HepG2 (cell line): ENCODE measurements around the gene PRICKLE2. TPM values are rescaled to one million over a fixed set of nuclear protein-coding genes. Genes with fewer than 3 reads are reported as not detected.

Experiments
- CREM ChIP-seq, 2 experiments: sonication (generic) in 1 of 2; formaldehyde crosslinking in 1 of 2; IDR thresholded peaks; 2 replicates each; pipeline versions ENCODE4 v1.4.0 to v1.6.1; 2016 to 2020; ENCODE audit warnings: antibody characterized with exemption in 1 of 2, mild to moderate bottlenecking in 1 of 2, missing genetic modification reagents in 1 of 2
- HNF4A ChIP-seq: sonication (generic); formaldehyde crosslinking; IDR thresholded peaks from 2 replicates; pipeline ENCODE4 v1.4.0; 2020; ENCODE audit warnings: missing genetic modification reagents
- KDM5B ChIP-seq: sonication (generic); formaldehyde crosslinking; IDR thresholded peaks from 2 replicates; pipeline ENCODE4 v1.4.0; 2020; ENCODE audit warnings: missing genetic modification reagents, mild to moderate bottlenecking, borderline replicate concordance
- KLF16 ChIP-seq, 2 experiments: sonication (generic) in 1 of 2; formaldehyde crosslinking in 1 of 2; IDR thresholded peaks; 2 replicates each; pipeline versions ENCODE4 v1.6.1 to v1.8.0; 2016 to 2023; ENCODE audit warnings: missing genetic modification reagents in 2 of 2, missing compliant biosample characterization in 1 of 2
- LCORL ChIP-seq, 2 experiments: fragments of 450-650 bp in 1 of 2; sonication (generic) in 1 of 2; formaldehyde crosslinking in 1 of 2; IDR thresholded peaks; 2 replicates each; pipeline versions ENCODE4 v1.5.0 to v1.6.1; 2017 to 2020; ENCODE audit warnings: antibody characterized with exemption in 1 of 2, missing genetic modification reagents in 1 of 2
- NONO ChIP-seq, 2 experiments: fragments of 450-650 bp in 1 of 2; sonication (generic) in 1 of 2; formaldehyde crosslinking in 1 of 2; IDR thresholded peaks in 1 of 2; conservative IDR thresholded peaks in 1 of 2; 2 replicates each; pipeline versions ENCODE4 v1.6.1 to v1.8.0; 2017 to 2022; ENCODE audit warnings: mild to moderate bottlenecking in 1 of 2, missing genetic modification reagents in 1 of 2, moderate library complexity in 1 of 2
- NR2F6 ChIP-seq, 2 experiments: IDR thresholded peaks; 2 replicates each; pipeline ENCODE4 v1.6.1; 2016; ENCODE audit warnings: antibody characterized with exemption in 1 of 2, mild to moderate bottlenecking in 1 of 2
- POGZ ChIP-seq: sonication (generic); formaldehyde crosslinking; IDR thresholded peaks from 2 replicates; pipeline ENCODE4 v1.4.0; 2020; ENCODE audit warnings: mild to moderate bottlenecking, missing genetic modification reagents
- PRPF4 ChIP-seq: fragments of 200-400 bp; formaldehyde crosslinking; IDR thresholded peaks from 2 replicates; pipeline ENCODE4 v1.6.1; 2016; ENCODE audit warnings: low read length, low read depth; ENCODE audit not compliant: poor library complexity, severe bottlenecking
- RXRB ChIP-seq: IDR thresholded peaks from 2 replicates; pipeline ENCODE4 v1.6.1; 2016; ENCODE audit warnings: borderline replicate concordance, missing genetic modification reagents, missing compliant biosample characterization
- SALL1 ChIP-seq: sonication (generic); formaldehyde crosslinking; IDR thresholded peaks from 2 replicates; pipeline ENCODE4 v1.8.0; 2022; ENCODE audit warnings: mild to moderate bottlenecking, missing genetic modification reagents
- SOX5 ChIP-seq: IDR thresholded peaks from 2 replicates; pipeline ENCODE4 v1.6.1; 2016; ENCODE audit warnings: borderline replicate concordance
- TCF7 ChIP-seq: sonication (generic); IDR thresholded peaks from 2 replicates; pipeline ENCODE4 v1.6.1; 2016; ENCODE audit warnings: antibody characterized with exemption, low read depth
- ZNF451 ChIP-seq: sonication (generic); formaldehyde crosslinking; IDR thresholded peaks from 2 replicates; pipeline ENCODE4 v1.5.0; 2020; ENCODE audit warnings: mild to moderate bottlenecking, missing genetic modification reagents
- ZNF614 ChIP-seq: IDR thresholded peaks from 2 replicates; pipeline ENCODE4 v1.6.1; 2018; ENCODE audit warnings: missing biosample characterization, missing genetic modification reagents, inconsistent platforms, borderline replicate concordance
- ZSCAN25 ChIP-seq: sonication (generic); formaldehyde crosslinking; IDR thresholded peaks from 2 replicates; pipeline ENCODE4 v1.8.0; 2022; ENCODE audit warnings: mild to moderate bottlenecking, missing genetic modification reagents
- polyA plus RNA-seq, 8 experiments: library from polyadenylated mRNA; depleted of rRNA in 3 of 8; stranded (reverse) in 7 of 8; unstranded in 1 of 8; fragments of >200 nt; fragmentation: Illumina TruSeq in 4 of 8; extraction: Trizol in 4 of 8; gene quantifications; 2 replicates each; pipeline versions ENCODE4 v1.2.1 to v1.2.3, GENCODE V29; 2011 to 2016; ENCODE audit warnings: low read depth in 4 of 8, missing spikeins in 1 of 8, mixed read lengths in 1 of 8; ENCODE audit not compliant: insufficient read depth in 1 of 8
- total RNA-seq, 5 experiments: library from RNA; depleted of rRNA; stranded (reverse); fragments of >200 nt; fragmentation: Illumina TruSeq; extraction: Trizol; gene quantifications; 2 replicates each; pipeline ENCODE4 v1.2.3, GENCODE V29; 2016; ENCODE audit warnings: low read depth in 1 of 5
- TF ChIP-seq, protein P1 (sequence below): sonication (generic); formaldehyde crosslinking; IDR thresholded peaks from 2 replicates; pipeline ENCODE4 v1.8.0; 2022; ENCODE audit warnings: mild to moderate bottlenecking, missing genetic modification reagents; ENCODE audit not compliant: insufficient replicate concordance
- TF ChIP-seq, protein P2 (sequence below): sonication (generic); formaldehyde crosslinking; IDR thresholded peaks from 2 replicates; pipeline ENCODE4 v1.5.0; 2020; ENCODE audit warnings: mild to moderate bottlenecking, missing genetic modification reagents
- TF ChIP-seq, protein P3 (sequence below): IDR thresholded peaks from 2 replicates; pipeline ENCODE4 v1.6.1; 2012; ENCODE audit warnings: inconsistent platforms
- TF ChIP-seq, protein P4 (sequence below): sonication (generic); formaldehyde crosslinking; conservative IDR thresholded peaks from 2 replicates; pipeline ENCODE4 v1.4.0; 2020; ENCODE audit warnings: mild to moderate bottlenecking, missing genetic modification reagents, moderate library complexity

PRICKLE2 gene
- total and polyA plus RNA-seq, 2 of the 13 experiments (the other 11 are each of a cell fraction or from before 2014, with no cell fraction given), result 0.01 to 0.07 TPM

DNA sequence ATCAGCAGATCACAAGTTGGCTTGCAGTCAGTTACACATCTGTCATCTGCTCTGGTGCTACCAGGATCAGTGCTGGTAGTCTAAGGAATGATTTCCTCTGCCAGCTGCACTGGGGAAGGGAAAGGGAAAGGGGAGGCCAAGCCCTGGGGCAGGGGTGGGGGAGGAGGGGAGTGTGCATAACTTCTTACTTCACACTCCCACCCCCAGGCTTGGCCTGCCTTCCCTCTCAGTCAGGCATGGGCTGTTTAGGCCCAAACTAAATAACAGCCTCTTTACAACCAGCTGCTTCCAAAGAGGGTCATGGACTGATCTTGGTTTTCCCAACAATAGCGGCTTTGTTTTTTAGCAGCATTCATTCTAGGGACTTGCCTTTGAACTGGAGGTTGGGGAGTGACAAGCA is 115.8 kb downstream of the PRICKLE2 start (continued):
- TF ChIP-seq, protein P1, sequence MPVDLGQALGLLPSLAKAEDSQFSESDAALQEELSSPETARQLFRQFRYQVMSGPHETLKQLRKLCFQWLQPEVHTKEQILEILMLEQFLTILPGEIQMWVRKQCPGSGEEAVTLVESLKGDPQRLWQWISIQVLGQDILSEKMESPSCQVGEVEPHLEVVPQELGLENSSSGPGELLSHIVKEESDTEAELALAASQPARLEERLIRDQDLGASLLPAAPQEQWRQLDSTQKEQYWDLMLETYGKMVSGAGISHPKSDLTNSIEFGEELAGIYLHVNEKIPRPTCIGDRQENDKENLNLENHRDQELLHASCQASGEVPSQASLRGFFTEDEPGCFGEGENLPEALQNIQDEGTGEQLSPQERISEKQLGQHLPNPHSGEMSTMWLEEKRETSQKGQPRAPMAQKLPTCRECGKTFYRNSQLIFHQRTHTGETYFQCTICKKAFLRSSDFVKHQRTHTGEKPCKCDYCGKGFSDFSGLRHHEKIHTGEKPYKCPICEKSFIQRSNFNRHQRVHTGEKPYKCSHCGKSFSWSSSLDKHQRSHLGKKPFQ (CRISPR knock-in tag), result no peak
- TF ChIP-seq, protein P2, sequence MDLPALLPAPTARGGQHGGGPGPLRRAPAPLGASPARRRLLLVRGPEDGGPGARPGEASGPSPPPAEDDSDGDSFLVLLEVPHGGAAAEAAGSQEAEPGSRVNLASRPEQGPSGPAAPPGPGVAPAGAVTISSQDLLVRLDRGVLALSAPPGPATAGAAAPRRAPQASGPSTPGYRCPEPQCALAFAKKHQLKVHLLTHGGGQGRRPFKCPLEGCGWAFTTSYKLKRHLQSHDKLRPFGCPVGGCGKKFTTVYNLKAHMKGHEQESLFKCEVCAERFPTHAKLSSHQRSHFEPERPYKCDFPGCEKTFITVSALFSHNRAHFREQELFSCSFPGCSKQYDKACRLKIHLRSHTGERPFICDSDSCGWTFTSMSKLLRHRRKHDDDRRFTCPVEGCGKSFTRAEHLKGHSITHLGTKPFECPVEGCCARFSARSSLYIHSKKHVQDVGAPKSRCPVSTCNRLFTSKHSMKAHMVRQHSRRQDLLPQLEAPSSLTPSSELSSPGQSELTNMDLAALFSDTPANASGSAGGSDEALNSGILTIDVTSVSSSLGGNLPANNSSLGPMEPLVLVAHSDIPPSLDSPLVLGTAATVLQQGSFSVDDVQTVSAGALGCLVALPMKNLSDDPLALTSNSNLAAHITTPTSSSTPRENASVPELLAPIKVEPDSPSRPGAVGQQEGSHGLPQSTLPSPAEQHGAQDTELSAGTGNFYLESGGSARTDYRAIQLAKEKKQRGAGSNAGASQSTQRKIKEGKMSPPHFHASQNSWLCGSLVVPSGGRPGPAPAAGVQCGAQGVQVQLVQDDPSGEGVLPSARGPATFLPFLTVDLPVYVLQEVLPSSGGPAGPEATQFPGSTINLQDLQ (CRISPR knock-in tag), result no peak
- TF ChIP-seq SALL1 (CRISPR knock-in tag), result peak; percentile 49
- peak; percentile 84 for TF ChIP-seq SOX5 (CRISPR knock-in tag)
- TF ChIP-seq, protein P3, sequence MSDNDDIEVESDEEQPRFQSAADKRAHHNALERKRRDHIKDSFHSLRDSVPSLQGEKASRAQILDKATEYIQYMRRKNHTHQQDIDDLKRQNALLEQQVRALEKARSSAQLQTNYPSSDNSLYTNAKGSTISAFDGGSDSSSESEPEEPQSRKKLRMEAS, result peak; percentile 45; the same call in 1 of the 2 replicates
- no peak for TF ChIP-seq ZNF614 (CRISPR knock-in tag)
- no peak for TF ChIP-seq KDM5B (CRISPR knock-in tag)
- peak in 1 of 2 experiments; percentile 28; a peak in 1 of 4 replicates for TF ChIP-seq KLF16 (CRISPR knock-in tag; IDR thresholded peaks at IDR 0.05)
- TF ChIP-seq POGZ (CRISPR knock-in tag), result 0 out of 2 replicates have a peak, but pooled peaks have one; percentile 15
- TF ChIP-seq, protein P4, sequence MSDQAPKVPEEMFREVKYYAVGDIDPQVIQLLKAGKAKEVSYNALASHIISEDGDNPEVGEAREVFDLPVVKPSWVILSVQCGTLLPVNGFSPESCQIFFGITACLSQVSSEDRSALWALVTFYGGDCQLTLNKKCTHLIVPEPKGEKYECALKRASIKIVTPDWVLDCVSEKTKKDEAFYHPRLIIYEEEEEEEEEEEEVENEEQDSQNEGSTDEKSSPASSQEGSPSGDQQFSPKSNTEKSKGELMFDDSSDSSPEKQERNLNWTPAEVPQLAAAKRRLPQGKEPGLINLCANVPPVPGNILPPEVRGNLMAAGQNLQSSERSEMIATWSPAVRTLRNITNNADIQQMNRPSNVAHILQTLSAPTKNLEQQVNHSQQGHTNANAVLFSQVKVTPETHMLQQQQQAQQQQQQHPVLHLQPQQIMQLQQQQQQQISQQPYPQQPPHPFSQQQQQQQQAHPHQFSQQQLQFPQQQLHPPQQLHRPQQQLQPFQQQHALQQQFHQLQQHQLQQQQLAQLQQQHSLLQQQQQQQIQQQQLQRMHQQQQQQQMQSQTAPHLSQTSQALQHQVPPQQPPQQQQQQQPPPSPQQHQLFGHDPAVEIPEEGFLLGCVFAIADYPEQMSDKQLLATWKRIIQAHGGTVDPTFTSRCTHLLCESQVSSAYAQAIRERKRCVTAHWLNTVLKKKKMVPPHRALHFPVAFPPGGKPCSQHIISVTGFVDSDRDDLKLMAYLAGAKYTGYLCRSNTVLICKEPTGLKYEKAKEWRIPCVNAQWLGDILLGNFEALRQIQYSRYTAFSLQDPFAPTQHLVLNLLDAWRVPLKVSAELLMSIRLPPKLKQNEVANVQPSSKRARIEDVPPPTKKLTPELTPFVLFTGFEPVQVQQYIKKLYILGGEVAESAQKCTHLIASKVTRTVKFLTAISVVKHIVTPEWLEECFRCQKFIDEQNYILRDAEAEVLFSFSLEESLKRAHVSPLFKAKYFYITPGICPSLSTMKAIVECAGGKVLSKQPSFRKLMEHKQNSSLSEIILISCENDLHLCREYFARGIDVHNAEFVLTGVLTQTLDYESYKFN, result peak; percentile 52
- TF ChIP-seq PRPF4, result no peak
- TF ChIP-seq ZNF451 (CRISPR knock-in tag), result no peak
- peak; percentile 99 for TF ChIP-seq ZSCAN25 (CRISPR knock-in tag)
- TF ChIP-seq LCORL (IDR thresholded peaks at IDR 0.05), result no peak
- 0 out of 2 replicates have a peak, but pooled peaks have one; percentile 39 for TF ChIP-seq LCORL (CRISPR knock-in tag; IDR thresholded peaks at IDR 0.05)
- no peak for TF ChIP-seq NONO (IDR thresholded peaks at IDR 0.05)
- 0 out of 2 replicates have a peak, but pooled peaks have one; percentile 29 for TF ChIP-seq NONO (CRISPR knock-in tag; conservative IDR thresholded peaks at IDR 0.05)
- TF ChIP-seq RXRB, result no peak
- TF ChIP-seq NR2F6 (IDR thresholded peaks at IDR 0.05), result no peak
- TF ChIP-seq NR2F6 (CRISPR knock-in tag; IDR thresholded peaks at IDR 0.05), result 0 out of 2 replicates have a peak, but pooled peaks have one; percentile 17
- TF ChIP-seq HNF4A (CRISPR knock-in tag), result peak; percentile 38
- 0 out of 2 replicates have a peak, but pooled peaks have one; percentile 29 for TF ChIP-seq TCF7
- TF ChIP-seq CREM (IDR thresholded peaks at IDR 0.05), result 0 out of 2 replicates have a peak, but pooled peaks have one; percentile 12
- TF ChIP-seq CREM (CRISPR knock-in tag; IDR thresholded peaks at IDR 0.05), result no peak
